GM19043 (cell line): ENCODE results near the gene ZNHIT2.
A peak's percentile ranks its signal among the peaks of the same experiment; 100 is the strongest.

ENCODE experiments used
- ATAC-seq: cut with Tn5 transposase; IDR thresholded peaks from one replicate; pipeline ENCODE4 v1.9.1; 2021; ENCODE audit warnings: low read depth; ENCODE audit not compliant: unreplicated experiment

Gene ZNHIT2

GRCh38 chr11:65134952-65135632, 17.6 kb upstream of the ZNHIT2 start:
- peak; percentile 62 for ATAC-seq

DNA sequence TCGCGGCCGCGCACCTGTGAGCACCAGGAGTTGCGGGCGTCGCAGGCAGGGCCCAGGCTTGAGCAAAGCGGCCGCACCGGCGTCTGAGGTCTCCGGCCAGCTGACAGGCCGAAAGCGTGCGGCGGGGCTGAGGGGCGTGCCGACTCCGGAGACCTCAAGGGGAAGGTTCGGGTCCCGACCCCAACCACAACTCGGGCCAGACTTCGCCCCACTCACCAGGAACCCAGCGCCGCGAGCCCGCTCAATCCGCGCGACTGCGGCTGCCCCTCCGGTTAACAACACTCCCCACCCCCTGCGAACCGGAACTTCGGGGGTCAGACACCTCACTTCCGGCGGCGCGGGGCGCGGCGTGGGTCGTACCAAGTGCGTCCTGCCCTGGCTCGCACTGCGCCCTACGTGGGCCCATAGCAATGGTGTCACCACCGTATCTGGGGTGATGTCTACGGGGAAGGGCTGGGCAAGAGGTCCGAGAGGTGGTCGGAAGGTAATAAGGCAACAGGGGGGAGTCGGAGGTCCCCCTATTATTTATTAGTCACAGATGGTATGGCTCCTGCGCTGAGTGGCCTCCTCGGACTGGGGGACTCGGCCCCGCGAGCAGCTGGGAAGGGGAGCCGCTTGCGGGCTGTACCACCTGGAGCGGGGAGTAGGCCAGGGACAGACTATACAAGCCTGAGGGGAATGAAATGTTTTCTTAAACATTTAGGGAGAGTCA, 16.9 kb upstream of the ZNHIT2 start, which contains the start of gene SYVN1:
SYVN1 (minus strand) TSS at position 280 of the 712 bp plus-strand sequence. CDS start 918 bp downstream, outside the sequence.
- peak; percentile 44 for ATAC-seq

GRCh38 chr11:65133724-65134123, 16.2 kb upstream of the ZNHIT2 start:
- ATAC-seq = no peak

GRCh38 chr11:65132988-65133700, 15.6 kb upstream of the ZNHIT2 start:
- ATAC-seq = no peak

- no peak for ATAC-seq
These were observed 14.9 kb upstream of the ZNHIT2 start for GRCh38 chr11:65132238-65132987.

DNA sequence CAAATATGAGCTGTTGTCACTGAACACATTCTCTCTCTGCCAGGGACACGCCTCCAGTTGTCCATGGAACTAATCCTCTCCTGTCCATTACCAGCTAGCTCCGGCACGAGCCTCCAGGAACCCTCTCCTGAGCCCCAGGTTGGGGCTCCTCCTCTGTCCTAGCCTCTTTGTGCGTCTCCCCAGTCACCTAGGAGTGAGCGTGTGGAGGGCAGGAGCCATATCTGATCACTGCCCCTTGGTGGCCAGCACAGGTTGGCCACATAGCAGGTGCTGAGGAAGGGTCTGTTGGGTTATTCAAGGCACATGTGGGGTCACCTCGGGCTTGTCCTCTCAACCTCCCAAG, 14.4 kb upstream of the ZNHIT2 start:
- ATAC-seq = no peak

- ATAC-seq = no peak
These were observed 13.9 kb upstream of the ZNHIT2 start for GRCh38 chr11:65131417-65131776.

DNA sequence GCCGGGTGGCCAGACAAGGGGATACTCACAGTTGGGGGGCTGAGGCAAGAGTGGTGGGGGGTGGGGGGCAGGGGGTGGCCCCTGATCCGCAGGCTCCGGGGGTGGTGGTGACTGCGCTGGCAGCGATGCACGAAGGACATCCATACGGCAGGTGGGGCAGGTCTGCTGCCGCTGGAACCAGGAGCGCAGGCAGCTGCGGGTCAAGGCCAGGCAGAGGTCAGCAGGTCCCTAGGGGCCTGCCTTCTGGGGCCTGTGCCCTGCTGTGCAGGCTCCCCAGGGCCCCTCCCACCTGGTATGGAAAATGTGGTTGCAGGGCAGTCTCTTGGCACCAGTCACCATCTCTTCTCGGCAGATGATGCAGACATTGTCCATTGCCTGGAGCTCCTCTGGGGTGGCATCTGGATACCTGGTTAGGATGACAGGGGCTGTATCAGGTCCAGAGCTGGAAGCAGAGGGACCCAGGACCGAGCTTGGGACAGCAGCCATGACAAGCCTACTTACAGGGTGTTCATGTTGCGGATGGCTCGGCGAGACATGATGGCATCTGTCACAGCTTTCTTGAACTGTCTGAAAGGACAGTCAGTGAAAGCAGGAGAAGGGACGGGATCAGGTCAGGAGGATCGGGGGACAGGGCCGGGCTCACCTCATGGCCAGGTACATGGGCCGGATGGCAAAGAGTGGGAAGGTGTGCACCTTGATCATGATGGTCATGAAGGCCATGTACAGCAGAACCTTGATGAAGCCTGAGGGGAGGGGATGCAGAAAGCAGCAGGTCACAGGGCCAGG, 13.3 kb upstream of the ZNHIT2 start:
- ATAC-seq = no peak

- ATAC-seq = no peak
These were observed 12.3 kb upstream of the ZNHIT2 start for GRCh38 chr11:65129649-65130441.

DNA sequence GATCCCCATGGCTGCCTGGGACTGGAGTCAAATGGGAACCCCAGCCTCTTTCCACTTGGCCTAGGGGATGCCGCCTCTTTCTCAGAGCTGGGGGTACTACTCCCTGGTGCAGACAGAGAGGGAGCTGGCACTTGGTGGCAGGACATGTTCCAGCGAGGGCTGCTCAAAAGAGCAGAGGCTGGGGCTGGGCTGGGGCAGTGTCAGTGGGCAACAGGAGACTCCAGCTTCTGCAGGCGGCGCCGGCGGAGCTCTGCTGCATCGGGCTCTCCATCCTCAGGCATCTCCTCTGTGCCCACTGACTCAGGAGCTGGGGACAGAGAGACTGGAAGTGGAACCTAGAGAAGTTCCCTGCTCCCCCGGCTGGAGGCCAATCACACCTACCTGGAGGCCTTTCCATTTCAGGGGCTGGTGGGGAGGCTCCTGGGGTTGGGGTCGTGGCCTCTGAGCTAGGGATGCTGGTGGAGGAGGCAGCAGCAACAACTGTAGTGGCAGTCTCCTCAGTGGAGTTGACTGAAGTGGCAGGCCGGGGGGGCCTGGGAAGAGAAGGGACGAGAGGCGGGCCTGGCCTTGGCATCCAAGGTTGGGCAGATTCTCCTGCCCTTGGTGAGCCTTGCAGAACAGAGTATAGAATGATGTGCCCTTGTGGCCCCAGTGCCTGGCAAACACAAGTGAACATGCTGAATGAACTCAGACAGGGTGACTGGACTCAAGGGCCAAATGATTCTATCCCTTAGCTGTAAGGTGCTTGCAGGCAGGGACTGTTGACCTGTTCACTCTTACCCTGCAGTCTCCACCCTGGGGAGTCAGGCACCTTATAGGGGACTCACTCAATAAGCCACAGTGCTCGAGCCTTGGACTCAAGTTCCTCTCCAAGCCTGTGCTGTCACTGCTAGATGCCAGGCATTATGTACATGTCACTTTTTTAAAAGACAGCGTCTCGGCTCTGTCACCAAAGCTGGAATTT, 11.0 kb upstream of the ZNHIT2 start:
- no peak for ATAC-seq

DNA sequence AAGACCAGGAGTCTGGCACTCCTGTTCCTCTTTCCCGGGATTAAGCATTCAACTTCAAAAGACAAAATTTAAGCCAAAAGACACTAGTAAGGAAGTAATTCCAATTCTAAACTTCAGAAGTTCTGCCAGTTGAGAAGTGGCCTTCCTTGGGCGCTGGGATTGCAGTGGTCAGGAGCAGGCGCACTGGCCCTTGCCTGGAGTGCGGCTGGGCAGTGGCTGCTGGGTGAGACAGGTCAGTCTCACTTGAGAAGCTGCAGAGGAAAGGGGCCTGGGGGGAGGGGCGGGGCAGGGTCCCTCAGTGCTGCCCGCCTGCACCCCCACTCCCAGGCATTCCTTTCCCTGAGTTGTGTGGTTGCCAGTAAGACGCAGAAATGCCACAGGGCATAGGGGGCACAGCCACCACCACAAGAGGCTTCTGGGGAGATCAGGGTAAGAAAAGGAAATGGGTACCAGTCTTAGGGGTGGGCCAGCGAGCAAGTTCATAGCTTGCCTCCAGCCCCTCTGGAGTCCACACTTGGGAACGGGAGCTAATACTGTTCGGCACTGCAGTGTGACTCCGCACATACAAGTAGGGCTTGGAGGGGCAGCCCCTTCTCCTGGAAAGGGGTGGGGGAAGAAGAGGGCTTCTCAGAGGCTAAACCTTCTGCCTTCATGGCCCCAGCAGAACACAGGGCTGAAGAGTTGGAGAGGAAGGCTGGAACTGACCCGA, 10.1 kb upstream of the ZNHIT2 start:
- no peak for ATAC-seq

- ATAC-seq = no peak
These were observed 9.2 kb upstream of the ZNHIT2 start for GRCh38 chr11:65126624-65127274.

- ATAC-seq = no peak
These were observed 7.9 kb upstream of the ZNHIT2 start for GRCh38 chr11:65125197-65126056.

DNA sequence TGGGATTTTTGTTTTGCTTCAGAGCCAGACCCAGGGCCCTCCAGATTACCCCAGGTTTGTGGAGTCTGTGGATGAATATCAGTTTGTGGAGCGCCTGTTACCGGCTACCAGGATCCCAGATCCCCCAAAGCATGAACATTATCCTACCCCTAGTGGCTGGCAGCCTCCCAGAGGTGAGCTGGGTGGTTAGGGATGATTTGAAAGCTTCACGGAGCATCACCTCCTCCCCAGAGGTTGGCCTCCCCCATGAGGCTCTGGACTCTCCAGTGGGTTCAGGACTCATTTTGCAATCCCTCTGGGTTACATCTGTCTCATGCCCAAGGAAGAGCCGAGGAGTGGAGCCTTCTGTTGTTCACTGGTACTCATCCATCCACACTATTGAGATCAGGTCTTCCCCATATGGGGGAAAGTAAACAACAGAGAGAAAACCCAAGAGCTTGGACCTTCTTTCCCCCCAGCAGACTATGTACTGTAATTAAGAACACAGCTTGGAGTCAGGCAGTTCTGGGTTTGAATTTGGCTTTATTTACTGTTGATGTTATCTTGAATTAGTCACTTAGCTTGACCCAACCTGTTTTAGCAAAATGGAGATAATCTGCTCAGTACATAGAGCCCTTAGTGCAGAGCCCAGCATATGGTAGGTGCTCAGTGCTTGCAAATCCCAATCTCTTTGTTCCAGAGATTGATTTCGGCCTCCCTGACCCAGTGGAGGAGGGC, 7.1 kb upstream of the ZNHIT2 start:
- ATAC-seq = no peak

DNA sequence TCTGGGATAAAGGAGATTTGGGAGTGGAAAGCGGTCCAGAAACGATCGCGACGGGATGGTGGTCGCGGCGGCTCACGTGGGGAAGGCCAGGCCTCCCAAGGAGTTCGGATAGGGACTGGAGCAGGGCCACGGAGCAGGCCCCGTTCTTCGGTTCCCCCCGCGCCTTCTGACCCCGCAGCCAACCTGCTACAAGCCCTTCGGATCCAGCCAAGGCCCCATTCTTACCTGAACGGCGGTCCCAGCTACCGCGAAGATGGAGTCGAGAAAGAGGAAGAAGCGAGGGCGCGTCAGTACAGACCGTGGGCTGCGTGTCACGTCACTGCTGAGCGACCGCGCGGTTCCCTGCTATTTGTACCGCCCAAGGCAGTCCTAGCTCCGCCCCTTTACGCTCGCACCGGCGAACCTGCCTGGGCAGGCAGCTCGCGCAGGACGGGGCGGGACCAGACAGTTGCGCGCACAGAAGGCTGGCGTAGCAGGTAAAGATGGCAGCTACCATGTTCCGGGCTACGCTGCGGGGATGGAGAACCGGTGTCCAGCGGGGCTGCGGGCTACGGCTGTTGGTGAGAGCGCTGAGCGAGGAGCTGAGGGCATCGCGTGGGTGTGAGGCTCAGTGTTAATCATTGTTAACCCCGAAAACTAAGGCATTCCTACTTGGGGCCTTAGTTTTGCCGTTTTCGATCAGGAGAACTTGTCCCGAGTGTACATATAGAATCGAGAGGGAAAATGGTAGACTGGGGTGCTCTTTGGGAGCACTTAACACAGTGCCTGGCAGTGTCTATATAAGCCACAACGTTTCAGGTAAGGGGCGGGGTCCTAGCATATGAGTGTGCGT, 4.6 kb upstream of the ZNHIT2 start, which contains the start of the genes FAU and MRPL49:
FAU (minus strand) TSS at position 270 of the 832 bp plus-strand sequence. CDS start 321 bp downstream, outside the sequence.
MRPL49 (plus strand) TSS at position 457 of the 832 bp plus-strand sequence; CDS start at position 483, 26 bp downstream.
- ATAC-seq = peak; percentile 70
